Activated CD8-positive, alpha-beta memory T cell treated with anti-CD3 and anti-CD28 coated beads, Interleukin-2, amount 50 U/mL, for 1 hour (primary cell): ENCODE measurements around the gene ZNF846.
"Not testable (repeated sequence)": the region's sequence is repeated elsewhere in the genome, so short reads cannot be mapped to it uniquely, and the experiment has no call there.

Experiments
- DNase-seq: peaks from one replicate; pipeline ENCODE4 v3.0.0-alpha.2; 2020; ENCODE audit errors: extremely low read depth

Gene ZNF846

DNA sequence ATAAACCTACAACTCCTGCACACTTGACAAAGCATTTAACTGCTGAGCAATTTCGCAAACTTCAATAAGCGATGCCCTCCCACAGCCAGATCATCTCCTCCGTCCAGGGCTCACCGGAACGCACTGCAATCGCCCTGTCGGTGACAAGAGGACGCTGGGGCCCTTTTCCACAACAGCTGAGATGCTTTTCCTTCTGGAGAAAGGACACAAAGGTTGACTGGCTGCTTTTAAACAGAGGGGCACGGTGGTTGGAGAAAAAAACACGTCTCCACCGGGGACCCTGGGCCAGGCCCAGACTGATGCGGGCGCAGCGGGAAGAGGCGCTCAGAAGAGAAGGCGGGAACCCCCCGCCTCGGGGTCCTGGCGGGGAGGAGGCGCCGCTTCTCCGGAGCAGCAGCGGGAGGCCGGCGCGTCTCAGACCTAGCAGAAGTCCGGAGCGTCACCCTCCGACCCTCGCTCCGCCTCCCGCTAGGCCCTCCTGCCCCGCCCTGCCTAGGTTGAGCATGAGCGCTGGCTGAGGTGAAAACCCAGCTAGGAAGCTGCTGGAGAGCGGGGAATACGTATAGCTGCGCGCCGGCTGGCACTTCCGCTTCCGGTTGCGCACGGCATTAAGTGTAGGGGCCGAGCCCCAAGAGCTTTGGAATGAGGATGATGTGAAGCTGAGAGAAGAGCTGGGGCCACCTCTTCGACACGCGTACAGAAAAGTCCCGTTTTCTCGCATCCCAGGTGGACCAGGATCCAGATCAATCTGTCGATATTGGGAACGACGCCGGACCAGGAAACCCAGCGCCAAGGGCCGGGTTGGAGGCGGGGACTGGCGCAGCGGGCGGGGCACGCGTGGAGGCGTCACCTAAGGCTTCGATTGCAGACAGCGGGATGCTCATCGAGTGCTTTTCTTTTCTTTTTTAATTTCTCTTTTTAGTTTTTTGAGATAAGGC is at the start of gene ZNF846:
TSS of gene ZNF846 (minus strand) at position 564 of the 938 bp plus-strand sequence. CDS start 3,788 bp downstream, outside the sequence.
- DNase-seq = peak; percentile 79

DNA sequence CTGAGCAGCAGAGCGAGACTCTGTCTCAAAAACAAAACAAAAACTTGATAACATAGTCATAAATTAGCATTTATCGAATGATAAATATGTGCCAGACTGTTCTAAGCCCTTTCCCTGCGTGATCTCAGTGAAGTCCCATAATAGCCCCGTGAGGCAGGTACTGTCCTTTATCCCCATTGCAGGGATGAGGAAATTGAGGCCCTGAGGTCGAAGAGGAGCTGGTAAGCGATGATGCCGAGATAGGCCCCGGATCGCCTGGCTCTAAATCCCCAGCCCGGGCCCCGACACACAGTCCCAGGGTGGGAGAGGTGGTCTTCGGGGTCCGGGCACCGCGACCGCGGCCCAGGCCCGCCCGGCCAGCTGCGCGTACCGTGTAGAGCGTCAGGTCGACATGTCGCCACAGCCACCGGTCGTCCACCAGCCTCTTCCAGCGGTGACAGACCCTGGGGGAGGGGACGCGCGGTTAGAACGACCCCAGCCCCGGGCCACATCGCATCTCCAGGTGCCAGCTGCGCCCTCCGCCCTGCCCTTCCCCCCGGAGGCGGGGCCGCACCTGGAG is 49.7 kb upstream of the ZNF846 start:
- DNase-seq = no peak

- no peak for DNase-seq
These were observed 42.6 kb upstream of the ZNF846 start for GRCh38 chr19:9811139-9811538.

- no peak for DNase-seq
These were observed 40.6 kb upstream of the ZNF846 start for GRCh38 chr19:9808855-9809824.

- DNase-seq = no peak
These were observed 38.3 kb upstream of the ZNF846 start for GRCh38 chr19:9806803-9807202.

GRCh38 chr19:9801976-9802375 is 33.4 kb upstream of the ZNF846 start:
- no peak for DNase-seq

DNA sequence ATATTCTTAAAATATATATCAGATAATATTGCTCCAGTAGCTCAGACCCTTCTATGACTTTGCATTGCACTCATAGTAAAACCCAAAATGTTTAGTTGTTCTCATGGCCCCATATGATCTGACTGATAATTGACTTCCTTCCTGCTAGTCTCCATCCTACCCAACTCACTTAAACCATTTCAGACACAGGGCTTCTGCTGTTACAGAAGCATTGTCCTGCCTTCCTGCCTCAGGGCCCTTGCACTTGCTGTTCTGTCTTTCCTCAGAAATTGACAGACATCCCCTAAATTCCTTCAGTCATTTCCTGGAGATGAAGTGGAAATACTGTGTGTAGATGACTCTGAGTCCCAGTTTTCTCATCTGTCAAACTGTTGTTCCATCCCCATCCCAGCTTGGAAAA is 30.6 kb upstream of the ZNF846 start:
- no peak for DNase-seq

- DNase-seq = no peak
These were observed 29.3 kb upstream of the ZNF846 start for GRCh38 chr19:9797871-9798270.

DNA sequence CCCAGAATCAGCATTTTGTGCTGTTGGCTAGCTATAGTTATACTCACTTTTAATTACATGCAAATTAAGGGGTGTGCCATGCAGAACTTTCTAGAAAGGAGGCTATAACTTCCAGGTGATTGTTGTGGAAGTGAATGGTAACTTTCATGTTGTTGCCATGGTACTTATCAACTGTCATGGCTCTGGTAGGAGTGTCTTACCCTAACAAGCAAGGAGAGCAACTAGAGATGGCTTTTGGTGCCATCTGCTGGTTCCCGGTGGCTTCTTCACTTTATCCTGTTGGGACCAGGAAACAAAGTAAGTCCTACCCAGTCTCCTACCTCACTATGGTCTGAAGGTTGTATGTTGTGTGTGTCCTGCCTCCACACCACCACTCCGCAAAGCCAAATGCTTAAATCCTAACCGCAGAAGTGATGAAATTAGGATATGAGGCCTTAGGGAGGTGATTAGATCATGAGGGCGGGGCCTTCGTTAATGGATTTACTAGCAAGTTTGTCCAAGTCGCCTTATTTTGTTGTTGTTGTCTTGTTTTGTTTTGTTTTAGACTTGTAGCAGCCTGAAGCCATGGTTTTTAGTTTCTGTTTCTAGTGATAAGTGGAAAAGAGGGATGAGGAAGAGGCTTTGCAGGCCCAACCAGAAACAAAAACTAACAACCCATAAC is 27.7 kb upstream of the ZNF846 start:
- DNase-seq = no peak

DNA sequence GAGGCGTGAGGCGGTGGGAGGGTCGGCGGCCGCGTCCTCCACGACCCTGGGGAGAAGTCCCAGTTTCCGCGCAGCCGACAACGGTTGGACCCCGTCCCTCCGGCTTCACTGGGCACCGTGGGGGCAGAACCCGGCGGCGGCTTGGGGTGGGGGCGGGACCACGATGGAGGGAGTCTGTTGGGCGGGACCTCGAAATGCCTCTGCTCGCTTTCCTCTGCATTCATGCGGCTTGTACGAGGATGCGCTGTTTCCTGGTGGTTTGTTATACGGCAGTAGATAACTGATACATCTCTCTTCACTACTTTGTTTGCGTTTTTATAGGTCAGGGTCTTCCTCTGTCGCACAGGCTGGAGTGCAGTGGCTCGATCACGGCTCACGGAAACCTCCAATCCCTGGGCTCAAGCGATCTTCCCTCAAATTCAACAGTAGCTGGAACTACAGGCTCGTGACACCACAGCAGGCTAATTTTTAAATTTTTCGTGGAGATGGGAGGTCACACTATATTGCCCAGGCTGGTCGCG is 24.6 kb upstream of the ZNF846 start:
- DNase-seq = no peak

GRCh38 chr19:9792206-9793070 is 23.9 kb upstream of the ZNF846 start:
- peak; percentile 85 for DNase-seq

DNA sequence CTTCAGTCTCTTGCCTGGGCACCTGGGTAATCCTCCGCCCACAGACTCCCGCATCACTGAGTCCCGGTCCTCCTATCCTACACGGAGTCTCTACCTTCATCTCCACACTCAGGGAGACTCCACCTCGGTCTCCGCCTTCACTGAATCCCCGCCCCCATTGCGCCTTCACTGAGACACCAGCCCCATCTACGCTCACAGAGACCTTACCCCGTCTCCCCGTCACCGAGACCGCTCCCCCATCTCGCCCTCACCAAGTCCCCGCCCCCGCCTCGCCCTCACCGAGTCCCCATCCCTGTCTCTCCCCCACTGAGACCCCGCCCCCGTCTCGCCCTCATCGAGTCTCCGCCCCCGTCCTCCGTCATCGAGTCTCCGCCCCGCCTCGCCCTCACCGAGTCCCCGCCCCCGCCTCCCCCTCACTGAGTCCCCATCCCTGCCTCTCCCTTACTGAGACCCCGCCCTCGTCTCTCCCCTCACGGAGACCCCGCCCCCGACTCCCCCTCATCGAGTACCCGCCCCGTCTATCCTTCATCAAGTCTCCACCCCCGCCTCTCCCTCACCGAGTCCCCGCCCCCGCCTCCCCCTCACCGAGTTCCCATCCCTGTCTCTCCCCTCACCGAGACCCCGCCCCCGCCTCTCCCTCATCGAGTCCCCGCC is 23.1 kb upstream of the ZNF846 start:
- peak; percentile 85 for DNase-seq

DNA sequence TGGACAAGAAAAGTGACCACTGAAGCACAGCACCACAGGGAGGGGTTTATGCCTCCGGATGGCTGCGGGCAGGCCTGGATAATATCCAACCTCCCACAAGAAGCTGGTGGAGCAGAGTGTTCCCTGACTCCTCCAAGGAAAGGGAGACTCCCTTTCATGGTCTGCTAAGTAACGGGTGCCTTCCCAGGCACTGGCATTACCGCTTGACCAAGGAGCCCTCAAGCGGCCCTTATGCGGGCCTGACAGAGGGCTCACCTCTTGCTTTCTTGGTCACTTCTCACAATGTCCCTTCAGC is 22.5 kb upstream of the ZNF846 start:
- DNase-seq = not testable (repeated sequence)

- not testable (repeated sequence) for DNase-seq
These were observed 21.0 kb upstream of the ZNF846 start for GRCh38 chr19:9789579-9789978.

GRCh38 chr19:9789066-9789465 is 20.5 kb upstream of the ZNF846 start:
- DNase-seq = no peak

DNA sequence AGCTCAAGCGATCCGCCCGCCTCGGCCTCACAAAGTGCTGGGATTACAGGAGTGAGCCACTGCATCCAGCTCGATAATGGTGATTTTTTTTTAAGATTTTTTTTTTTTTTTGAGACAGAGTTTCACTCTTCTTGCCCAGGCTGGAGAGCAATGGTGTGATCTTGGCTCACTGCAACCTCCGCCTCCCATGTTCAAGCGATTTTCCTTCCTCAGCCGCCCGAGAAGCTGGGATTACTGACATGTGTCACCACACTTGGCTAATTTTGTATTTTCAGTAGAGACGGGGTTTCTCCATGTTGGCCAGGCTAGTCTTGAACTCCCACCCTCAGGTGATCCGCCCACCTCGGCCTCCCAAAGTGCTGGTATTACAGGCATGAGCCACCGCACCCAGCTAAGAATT is 20.1 kb upstream of the ZNF846 start:
- not testable (repeated sequence) for DNase-seq

- DNase-seq = no peak
These were observed 18.3 kb upstream of the ZNF846 start for GRCh38 chr19:9786819-9787218.

DNA sequence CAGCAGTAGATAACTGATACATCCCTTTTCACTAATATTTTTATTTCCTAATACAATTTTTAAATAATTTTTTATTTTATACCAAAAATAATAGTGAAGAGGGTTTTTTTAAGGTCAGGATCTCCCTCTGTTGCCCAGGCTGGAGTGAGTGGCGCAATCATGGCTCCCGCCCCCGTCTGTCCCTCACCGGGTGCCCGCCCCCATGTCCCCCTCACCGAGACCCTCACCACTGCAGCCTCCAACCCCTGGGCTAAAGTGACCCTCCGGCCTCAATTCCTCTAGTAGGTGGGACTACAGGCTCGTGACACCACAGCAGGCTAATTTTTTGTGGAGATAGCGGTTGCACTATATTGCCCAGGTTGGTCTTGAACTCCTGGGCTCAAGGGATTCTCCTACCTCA is 17.8 kb upstream of the ZNF846 start:
- DNase-seq = no peak

DNA sequence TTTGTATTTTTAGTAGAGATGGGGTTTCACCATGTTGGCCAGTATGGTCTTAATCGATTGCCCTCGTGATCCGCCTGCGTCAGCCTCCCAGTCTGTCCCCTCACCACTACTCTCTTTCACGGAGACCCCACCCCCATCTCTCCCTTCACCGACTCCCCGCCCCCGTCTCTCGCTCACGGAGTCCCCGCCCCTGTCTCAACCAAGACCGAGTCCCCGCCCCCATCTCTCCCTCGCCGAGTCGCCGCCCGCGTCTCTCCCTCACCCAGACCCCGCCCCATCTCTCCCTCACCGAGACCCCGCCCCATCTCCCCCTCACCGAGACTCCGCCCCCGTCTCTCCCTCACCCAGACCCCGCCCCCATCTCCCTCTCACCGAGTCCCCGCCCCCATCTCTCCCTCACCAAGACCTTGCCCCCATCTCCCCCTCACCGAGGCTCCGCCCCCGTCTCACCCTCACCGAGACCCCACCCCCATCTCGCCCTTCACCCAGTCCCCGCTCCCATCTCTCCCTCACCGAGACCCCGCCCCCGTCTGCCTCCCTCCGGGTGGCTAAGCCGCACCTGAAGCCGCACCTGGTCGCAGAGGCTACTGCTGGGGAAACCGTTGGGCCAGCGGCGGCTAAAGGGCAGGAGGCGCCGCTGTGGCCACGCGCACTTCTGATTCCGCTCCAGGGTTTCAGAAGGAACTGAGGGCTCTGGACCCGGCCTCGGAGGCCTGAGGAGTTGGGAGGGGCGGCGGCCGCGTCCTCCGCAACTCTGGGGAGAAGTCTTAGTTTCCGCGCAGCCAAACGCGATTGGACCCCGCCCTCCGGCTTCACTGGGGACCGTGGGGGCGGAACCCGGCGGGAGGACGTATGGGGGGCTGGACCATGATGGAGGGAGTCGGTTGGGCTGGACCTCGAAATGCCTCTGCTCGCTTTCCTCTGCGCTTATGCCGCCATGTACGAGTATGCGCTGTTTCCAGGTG is 17.1 kb upstream of the ZNF846 start:
- DNase-seq = peak; percentile 94
